ENCODE measurements around the gene FAM117A.
A peak's percentile ranks its signal among the peaks of the same experiment; 100 is the strongest.
"Not testable (repeated sequence)": the region's sequence is repeated elsewhere in the genome, so short reads cannot be mapped to it uniquely, and the experiment has no call there.

FAM117A gene

DNA sequence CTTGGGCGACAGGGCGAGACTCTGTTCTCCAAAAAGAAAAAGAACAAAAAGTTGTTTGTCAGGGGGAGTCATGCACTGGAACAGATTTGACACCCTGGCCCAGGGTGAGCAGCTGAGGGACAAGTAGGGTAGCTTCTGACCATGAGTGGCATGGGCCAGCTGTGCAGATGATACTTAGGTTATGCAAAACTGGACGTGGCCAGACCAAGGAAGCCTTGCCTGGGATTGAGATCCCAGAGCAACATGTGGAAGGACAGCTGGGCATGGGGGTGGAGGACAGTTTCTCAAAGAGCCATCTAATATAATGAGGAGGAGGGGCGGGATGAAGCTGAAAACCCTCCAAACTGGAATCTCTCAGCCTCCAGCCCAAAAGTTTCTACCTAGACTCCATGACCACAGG, 36.6 kb downstream of the FAM117A start:
- DNase-seq = no peak
- Histone ChIP-seq H3K9me3 (ENCODE audit: control insufficient read depth, low read length) (no peaks in the 10 kb centered on the region), H3K36me3 (ENCODE audit: control insufficient read depth, insufficient read depth, low read length) (peaks cover 61% of the 10 kb centered on the region), H3K4me1 (ENCODE audit: control insufficient read depth, insufficient read depth, low read length, poor library complexity, severe bottlenecking) (peaks cover 6% of the 10 kb centered on the region), H3K27ac (ENCODE audit: insufficient read depth, low read length, poor library complexity, severe bottlenecking) (no peak overlapping the region), H3K27me3 (replicated peaks; ENCODE audit: control insufficient read depth, insufficient read depth, low read length, poor library complexity, severe bottlenecking) (no peaks in the 10 kb centered on the region), H3K4me3 (ENCODE audit: insufficient read depth, low read depth, low read length, poor library complexity, severe bottlenecking) (no peak overlapping the region)

DNA sequence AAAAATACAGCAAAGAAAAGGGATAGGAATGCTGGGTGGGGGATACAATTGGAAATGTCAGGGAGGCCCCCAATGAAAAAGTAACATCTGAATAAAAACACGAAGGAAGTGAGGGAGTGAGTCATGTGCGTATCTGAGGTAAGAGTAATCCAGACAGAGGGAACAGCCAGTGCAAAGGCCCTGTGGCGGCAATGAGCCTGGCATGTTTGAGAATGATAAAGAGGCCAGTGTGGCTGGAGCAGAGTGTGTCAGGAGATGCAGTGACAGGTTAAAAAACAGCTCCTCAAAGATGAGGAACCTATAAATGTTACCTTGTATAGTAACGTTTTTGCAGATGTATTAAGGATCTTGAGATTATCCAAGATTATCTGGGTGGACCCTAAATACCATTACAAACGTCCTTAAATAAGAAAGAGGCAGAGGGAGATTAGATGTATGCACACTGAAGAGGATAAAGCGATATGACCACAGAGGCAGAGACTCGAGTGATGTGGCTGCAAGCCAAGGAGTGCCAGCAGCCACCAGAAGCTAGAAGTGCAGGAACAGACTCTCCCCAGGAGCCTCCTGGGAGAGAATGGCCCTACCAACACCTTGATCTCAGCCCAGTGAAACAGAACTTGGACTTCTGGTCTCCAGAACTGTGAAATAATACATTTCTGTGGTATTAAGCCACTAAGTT, 38.3 kb downstream of the FAM117A start:
- Histone ChIP-seq H3K4me3 (ENCODE audit: insufficient read depth, low read depth, low read length, poor library complexity, severe bottlenecking) (no peak overlapping the region), H3K27ac (ENCODE audit: insufficient read depth, low read length, poor library complexity, severe bottlenecking) (no peak overlapping the region), H3K4me1 (ENCODE audit: control insufficient read depth, insufficient read depth, low read length, poor library complexity, severe bottlenecking) (peaks cover 4% of the 10 kb centered on the region), H3K36me3 (ENCODE audit: control insufficient read depth, insufficient read depth, low read length) (peaks cover 65% of the 10 kb centered on the region), H3K27me3 (replicated peaks; ENCODE audit: control insufficient read depth, insufficient read depth, low read length, poor library complexity, severe bottlenecking) (no peaks in the 10 kb centered on the region), H3K9me3 (ENCODE audit: control insufficient read depth, low read length) (no peaks in the 10 kb centered on the region)
- DNase-seq = no peak

DNA sequence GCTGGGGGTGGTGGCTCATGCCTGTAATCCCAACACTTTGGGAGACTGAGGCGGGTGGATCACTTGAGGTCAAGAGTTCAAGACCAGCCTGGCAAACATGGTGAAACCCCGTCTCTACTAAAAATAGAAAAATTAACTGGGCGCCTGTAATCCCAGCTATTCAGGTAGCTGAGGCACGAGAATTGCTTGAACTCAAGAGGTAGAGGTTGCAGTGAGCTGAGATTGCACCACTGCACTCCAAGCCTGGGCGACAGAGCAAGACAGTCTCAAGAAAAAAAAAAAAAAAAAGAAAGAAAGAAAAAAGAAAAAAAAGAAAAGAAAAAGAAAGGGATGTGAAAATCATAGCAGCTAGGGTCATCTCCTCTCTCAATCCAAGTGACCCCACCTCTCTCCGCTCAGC, 39.4 kb downstream of the FAM117A start:
- H3K27ac ChIP-seq (ENCODE audit: insufficient read depth, low read length, poor library complexity, severe bottlenecking); H3K27me3 ChIP-seq (replicated peaks; ENCODE audit: control insufficient read depth, insufficient read depth, low read length, poor library complexity, severe bottlenecking); H3K4me1 ChIP-seq (ENCODE audit: control insufficient read depth, insufficient read depth, low read length, poor library complexity, severe bottlenecking); H3K9me3 ChIP-seq (ENCODE audit: control insufficient read depth, low read length); H3K4me3 ChIP-seq (ENCODE audit: insufficient read depth, low read depth, low read length, poor library complexity, severe bottlenecking); DNase-seq: not testable (repeated sequence)
- peaks cover 68% of the 10 kb centered on the region for H3K36me3 ChIP-seq (ENCODE audit: control insufficient read depth, insufficient read depth, low read length)

DNA sequence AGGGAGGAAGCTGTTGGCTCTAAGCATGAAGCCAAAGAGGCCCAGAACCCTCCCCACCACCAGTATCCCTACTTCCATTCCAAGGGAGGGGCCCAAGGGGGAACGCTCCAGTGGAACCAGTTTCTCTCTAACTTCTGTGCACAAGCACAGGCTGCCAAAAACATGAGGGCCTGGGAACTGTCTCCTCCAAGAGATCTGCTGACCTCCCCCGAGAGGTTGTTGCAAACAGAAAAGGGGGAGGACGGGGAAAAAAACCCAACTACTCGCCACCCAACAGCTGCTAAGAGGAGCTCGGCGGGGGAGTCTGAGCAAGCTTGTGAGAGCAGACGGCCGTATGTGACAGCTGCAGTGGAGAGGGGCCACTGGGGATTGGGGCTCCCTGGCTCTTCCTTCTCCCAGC, 40.5 kb downstream of the FAM117A start:
- H3K4me1 ChIP-seq (ENCODE audit: control insufficient read depth, insufficient read depth, low read length, poor library complexity, severe bottlenecking) = peaks cover 4% of the 10 kb centered on the region
- H3K27me3 ChIP-seq (replicated peaks; ENCODE audit: control insufficient read depth, insufficient read depth, low read length, poor library complexity, severe bottlenecking) = no peaks in the 10 kb centered on the region
- no peak for DNase-seq
- no peaks in the 10 kb centered on the region for H3K9me3 ChIP-seq (ENCODE audit: control insufficient read depth, low read length)
- peaks cover 78% of the 10 kb centered on the region for H3K36me3 ChIP-seq (ENCODE audit: control insufficient read depth, insufficient read depth, low read length)
- H3K27ac ChIP-seq (ENCODE audit: insufficient read depth, low read length, poor library complexity, severe bottlenecking) = peak overlapping the region; percentile 38
- no peak overlapping the region for H3K4me3 ChIP-seq (ENCODE audit: insufficient read depth, low read depth, low read length, poor library complexity, severe bottlenecking)

DNA sequence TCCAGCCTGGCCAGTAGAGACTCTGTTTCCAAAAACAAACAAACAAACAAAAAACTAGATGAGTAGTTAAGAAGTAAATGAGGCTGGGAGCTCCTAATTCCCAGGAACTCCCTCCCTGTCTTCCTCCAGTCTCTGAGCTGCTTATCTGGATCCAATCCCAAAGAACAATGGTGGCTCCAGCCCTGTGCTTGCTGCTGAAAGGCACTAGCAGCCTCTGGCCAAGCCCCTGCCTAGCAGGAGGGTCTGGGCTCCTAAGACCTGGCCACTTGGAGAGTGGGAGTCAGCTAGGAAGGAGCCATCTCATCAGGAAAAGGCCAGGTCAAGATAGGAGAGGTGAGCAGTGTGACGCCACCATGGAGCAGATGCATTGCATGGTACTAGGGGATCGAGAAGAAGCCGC, 41.9 kb downstream of the FAM117A start:
- Histone ChIP-seq H3K27ac (ENCODE audit: insufficient read depth, low read length, poor library complexity, severe bottlenecking) (no peak overlapping the region), H3K9me3 (ENCODE audit: control insufficient read depth, low read length) (no peaks in the 10 kb centered on the region), H3K27me3 (replicated peaks; ENCODE audit: control insufficient read depth, insufficient read depth, low read length, poor library complexity, severe bottlenecking) (no peaks in the 10 kb centered on the region), H3K4me3 (ENCODE audit: insufficient read depth, low read depth, low read length, poor library complexity, severe bottlenecking) (no peak overlapping the region), H3K4me1 (ENCODE audit: control insufficient read depth, insufficient read depth, low read length, poor library complexity, severe bottlenecking) (peaks cover 14% of the 10 kb centered on the region), H3K36me3 (ENCODE audit: control insufficient read depth, insufficient read depth, low read length) (peaks cover 84% of the 10 kb centered on the region)
- DNase-seq = no peak

DNA sequence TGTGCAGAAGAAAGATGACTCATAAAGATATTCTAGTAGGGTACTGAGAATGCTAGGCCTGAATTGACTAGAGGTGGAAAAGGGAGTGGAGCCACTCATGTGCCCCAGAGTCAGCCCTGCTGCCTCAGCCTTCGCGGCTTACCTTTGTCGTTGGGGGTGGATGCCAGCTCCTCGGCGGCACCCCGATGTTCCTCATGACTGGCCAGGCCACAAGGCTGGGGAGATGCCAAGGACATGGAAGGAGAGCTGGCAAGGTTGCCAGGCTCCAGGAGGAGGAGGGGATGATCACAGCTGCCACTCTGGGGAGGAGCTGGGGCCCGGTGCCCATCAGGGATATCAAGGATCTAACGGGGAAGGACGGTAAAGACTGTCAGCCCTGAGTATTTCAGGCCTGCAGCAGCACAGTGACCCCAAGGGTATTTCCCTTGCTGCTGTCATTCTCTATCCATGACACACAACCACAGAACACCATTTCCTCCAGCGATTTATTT, 46.5 kb downstream of the FAM117A start:
- H3K4me3 ChIP-seq (ENCODE audit: insufficient read depth, low read depth, low read length, poor library complexity, severe bottlenecking) = no peak overlapping the region
- no peaks in the 10 kb centered on the region for H3K27me3 ChIP-seq (replicated peaks; ENCODE audit: control insufficient read depth, insufficient read depth, low read length, poor library complexity, severe bottlenecking)
- H3K4me1 ChIP-seq (ENCODE audit: control insufficient read depth, insufficient read depth, low read length, poor library complexity, severe bottlenecking) = peaks cover 32% of the 10 kb centered on the region
- peaks cover 85% of the 10 kb centered on the region for H3K36me3 ChIP-seq (ENCODE audit: control insufficient read depth, insufficient read depth, low read length)
- H3K27ac ChIP-seq (ENCODE audit: insufficient read depth, low read length, poor library complexity, severe bottlenecking) = peak overlapping the region; percentile 90
- DNase-seq = peak in 1 of 3 donors; percentile 22
- no peaks in the 10 kb centered on the region for H3K9me3 ChIP-seq (ENCODE audit: control insufficient read depth, low read length)

DNA sequence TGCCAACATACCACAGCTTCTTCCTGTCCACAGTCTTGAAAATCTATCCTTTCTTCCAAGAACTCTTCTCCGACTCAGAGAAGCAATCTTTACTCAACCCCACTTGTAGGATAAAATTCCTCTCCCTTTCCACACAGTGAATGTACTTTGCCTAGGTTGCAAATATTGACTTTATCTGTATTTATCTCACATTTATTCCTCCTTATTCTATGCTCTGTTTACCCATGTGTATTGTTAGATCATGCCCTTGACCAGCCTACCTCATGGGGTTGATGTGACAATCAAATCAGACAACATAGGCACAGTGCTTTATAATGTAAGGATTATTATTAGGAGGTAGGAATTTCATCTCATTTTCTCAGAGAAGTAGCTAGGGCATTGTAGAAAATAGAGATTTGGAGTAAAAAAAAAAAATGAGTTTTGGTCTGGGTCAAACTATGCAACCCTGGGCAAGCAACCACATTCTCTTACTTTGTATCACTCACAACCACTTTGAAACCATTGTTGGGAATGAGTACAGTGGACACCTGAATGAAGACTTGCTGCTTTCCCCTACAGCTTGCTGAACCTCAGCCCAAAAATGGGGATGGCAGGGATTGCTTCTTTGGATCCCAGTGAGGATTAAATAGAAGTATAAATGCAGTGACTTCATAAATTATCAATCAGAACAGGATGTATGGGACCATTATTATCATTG, 47.1 kb downstream of the FAM117A start:
- Histone ChIP-seq H3K36me3 (ENCODE audit: control insufficient read depth, insufficient read depth, low read length) (peaks cover 84% of the 10 kb centered on the region), H3K27ac (ENCODE audit: insufficient read depth, low read length, poor library complexity, severe bottlenecking) (peak overlapping the region; percentile 90), H3K4me1 (ENCODE audit: control insufficient read depth, insufficient read depth, low read length, poor library complexity, severe bottlenecking) (peaks cover 32% of the 10 kb centered on the region), H3K27me3 (replicated peaks; ENCODE audit: control insufficient read depth, insufficient read depth, low read length, poor library complexity, severe bottlenecking) (no peaks in the 10 kb centered on the region), H3K9me3 (ENCODE audit: control insufficient read depth, low read length) (no peaks in the 10 kb centered on the region), H3K4me3 (ENCODE audit: insufficient read depth, low read depth, low read length, poor library complexity, severe bottlenecking) (no peak overlapping the region)
- DNase-seq = no peak

DNA sequence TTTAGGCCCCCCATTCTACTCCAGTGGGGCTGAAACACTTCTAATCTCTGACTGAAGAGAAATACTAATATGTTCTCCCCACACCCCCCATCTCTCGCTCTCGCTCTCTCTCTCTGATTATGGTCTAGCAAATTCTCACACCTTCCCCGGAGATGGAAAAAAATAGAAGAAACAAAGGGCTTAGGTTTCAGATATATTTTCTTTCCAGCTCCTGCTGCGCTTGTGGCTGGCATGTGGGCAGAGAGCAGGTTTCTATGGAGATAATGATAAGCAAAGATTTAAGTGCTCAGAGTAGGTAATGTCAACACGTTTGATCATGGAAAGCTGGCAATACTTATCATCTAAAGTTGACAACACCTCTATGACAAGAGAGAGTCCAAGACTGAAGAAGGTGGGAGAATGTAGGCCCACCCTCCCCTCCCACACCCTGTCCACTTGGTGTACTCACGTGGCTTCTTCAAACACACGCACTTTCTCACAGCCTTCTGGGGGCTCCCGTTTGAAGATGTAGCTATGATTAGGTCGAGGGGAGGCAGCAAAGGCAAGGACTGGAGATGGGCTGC, 48.1 kb downstream of the FAM117A start:
- Histone ChIP-seq H3K27me3 (replicated peaks; ENCODE audit: control insufficient read depth, insufficient read depth, low read length, poor library complexity, severe bottlenecking) (no peaks in the 10 kb centered on the region), H3K4me1 (ENCODE audit: control insufficient read depth, insufficient read depth, low read length, poor library complexity, severe bottlenecking) (peaks cover 32% of the 10 kb centered on the region), H3K27ac (ENCODE audit: insufficient read depth, low read length, poor library complexity, severe bottlenecking) (peak overlapping the region; percentile 90), H3K36me3 (ENCODE audit: control insufficient read depth, insufficient read depth, low read length) (peaks cover 83% of the 10 kb centered on the region), H3K9me3 (ENCODE audit: control insufficient read depth, low read length) (no peaks in the 10 kb centered on the region), H3K4me3 (ENCODE audit: insufficient read depth, low read depth, low read length, poor library complexity, severe bottlenecking) (no peak overlapping the region)
- DNase-seq = peak; percentile 32 to 60 (median 56)

DNA sequence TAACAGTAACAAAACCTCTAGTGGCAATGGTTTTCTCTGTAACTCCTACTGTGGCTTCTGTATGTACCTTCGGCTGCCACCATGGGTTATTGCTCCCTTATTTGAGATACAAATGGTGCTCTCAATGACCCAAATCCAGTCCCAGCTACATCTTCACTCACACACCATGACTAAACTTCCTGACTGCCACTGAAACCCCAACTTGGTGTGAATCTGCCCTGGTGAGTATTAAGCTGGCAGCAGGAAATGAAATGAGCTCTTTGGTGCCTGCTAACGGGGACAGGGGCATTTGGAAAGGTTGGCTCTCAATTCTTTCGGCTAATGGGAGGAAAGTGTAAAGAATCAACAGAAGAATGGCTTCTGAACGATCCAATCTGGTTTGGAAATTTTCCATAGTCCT, 48.7 kb downstream of the FAM117A start:
- Histone ChIP-seq H3K4me3 (ENCODE audit: insufficient read depth, low read depth, low read length, poor library complexity, severe bottlenecking) (peak overlapping the region; percentile 15), H3K36me3 (ENCODE audit: control insufficient read depth, insufficient read depth, low read length) (peaks cover 82% of the 10 kb centered on the region), H3K9me3 (ENCODE audit: control insufficient read depth, low read length) (no peaks in the 10 kb centered on the region), H3K4me1 (ENCODE audit: control insufficient read depth, insufficient read depth, low read length, poor library complexity, severe bottlenecking) (peaks cover 32% of the 10 kb centered on the region), H3K27me3 (replicated peaks; ENCODE audit: control insufficient read depth, insufficient read depth, low read length, poor library complexity, severe bottlenecking) (no peaks in the 10 kb centered on the region), H3K27ac (ENCODE audit: insufficient read depth, low read length, poor library complexity, severe bottlenecking) (peak overlapping the region; percentile 90)
- peak in 2 of 3 donors; percentile 38 to 43 for DNase-seq

All from effector memory CD4-positive, alpha-beta T cell (primary cell).